GM21717 (cell line): ENCODE data around the gene SNRNP200.
A peak's percentile ranks its signal among the peaks of the same experiment; 100 is the strongest.

Source experiments
- ATAC-seq: cut with Tn5 transposase; IDR thresholded peaks from one replicate; pipeline ENCODE4 v1.9.1; 2021; ENCODE audit warnings: mild to moderate bottlenecking, moderate library complexity; ENCODE audit not compliant: unreplicated experiment

SNRNP200 gene

GRCh38 chr2:96305091-96305978 lies at the start of gene SNRNP200:
Gene SNRNP200, minus strand, starts transcription at chr2:96305546. Its CDS starts 109 bp downstream, at chr2:96305437.
- peak; percentile 79 for ATAC-seq

DNA sequence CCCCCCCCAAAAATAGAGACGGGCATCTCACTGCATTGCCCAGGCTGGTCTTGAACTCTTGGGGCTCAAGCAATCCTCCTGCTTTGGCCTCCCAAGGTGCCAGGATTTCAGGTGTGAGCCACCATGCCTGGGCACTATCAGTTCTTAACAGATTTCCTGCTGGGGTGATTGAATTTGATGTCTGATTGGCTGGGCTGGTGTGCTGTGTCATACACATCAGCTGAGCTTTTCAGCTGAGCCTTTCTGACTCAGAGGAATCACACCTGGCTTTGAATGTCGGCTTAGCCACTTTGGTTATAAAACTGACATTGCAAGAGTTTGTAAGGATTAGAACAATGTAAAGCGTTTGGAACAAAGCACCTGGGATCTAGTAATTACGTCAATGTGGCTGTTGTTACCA lies 49.1 kb upstream of the SNRNP200 start:
- ATAC-seq = no peak

- no peak for ATAC-seq
Observed at GRCh38 chr2:96353606-96354101, 48.3 kb upstream of the SNRNP200 start.

DNA sequence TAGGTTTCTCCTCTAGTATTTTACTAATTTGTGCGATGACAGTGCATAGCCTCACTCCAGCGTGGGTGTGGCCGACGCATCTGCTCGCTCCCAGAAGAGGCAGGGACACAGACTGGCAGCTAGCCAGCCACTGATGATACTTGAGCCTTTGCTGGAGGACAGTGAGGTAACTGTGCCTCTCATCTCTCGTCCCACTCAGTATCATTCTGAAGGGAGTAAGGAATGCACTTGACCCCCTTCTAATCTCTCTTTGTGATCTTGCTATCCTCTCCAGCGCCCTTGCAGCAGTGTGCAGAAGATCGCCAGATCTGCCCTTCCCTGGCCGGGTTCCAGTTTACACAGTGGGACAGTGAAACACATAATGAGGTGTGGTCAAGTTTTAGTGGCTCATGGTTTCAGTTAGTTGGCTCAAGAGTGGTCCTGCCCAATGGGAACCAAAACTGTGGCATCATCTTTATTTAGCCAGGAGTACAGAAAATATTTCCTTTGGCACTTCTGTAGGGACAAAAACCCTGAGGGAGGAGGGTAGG lies 47.8 kb upstream of the SNRNP200 start:
- ATAC-seq = no peak

DNA sequence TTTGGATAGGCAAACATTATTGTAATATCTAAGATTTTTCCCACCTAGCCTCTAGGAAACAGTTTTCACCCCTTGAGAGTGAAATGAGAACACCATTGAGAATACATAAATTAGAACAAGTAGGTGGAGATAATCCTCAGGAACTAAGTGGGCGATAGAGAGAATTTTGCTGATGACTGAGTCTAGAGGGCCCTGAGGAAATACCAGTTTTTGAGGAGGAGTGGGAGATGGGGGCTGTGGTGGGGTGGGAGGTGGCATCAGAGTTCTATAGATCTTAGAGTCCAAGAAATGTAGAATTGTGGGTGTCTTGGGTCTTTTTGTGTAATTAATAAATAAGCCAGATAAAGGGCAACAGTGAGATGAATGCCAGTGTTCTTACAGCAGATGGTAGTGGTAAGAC lies 42.0 kb upstream of the SNRNP200 start:
- no peak for ATAC-seq

DNA sequence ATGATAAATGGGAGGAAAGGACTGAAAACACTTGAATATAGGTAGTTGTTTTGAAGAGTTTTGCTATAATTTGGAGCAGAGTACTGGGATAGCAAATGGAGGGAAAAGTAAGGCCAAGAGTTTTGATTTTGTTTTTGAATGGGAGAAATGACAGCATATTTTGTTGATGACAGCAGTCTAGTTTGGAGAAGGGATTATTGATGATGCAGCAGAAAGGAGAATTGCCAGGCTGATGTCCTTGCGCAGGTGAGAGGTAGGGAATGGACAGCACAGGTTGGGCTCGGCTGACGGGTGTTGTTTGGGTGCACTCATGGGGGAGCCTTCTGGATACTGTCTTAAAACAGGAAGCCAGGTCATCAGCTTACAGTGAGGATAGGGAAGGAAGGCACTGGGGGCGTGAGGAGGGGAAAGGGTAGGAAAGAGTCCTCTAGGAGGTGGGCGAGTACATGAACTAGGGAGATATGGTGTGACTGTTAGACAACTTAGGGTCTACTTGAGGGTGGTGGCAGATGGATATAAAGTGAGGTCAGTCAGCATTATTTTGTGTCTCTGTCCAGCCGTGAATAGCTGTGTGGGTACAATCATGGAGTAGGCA lies 40.6 kb upstream of the SNRNP200 start:
- ATAC-seq = no peak

DNA sequence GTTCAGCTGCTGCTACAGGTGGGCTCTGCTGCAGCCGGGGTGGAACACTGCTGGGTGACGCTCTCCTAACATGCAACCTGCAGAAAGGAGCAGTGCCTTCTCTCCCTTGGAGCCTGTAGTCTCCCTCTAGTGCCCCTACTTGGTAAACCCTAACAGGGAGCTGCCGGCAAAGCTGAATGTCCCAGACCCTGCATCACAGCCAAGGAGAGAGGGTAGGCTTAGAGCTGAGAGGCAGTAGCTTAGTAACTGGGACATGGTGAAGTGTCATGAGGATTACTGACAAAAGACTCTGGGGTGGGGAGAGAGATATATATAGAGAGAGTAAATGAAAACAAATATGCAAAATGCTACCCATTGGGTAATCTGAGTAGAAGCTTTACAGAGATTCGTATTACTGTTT lies 40.1 kb upstream of the SNRNP200 start:
- ATAC-seq = no peak

DNA sequence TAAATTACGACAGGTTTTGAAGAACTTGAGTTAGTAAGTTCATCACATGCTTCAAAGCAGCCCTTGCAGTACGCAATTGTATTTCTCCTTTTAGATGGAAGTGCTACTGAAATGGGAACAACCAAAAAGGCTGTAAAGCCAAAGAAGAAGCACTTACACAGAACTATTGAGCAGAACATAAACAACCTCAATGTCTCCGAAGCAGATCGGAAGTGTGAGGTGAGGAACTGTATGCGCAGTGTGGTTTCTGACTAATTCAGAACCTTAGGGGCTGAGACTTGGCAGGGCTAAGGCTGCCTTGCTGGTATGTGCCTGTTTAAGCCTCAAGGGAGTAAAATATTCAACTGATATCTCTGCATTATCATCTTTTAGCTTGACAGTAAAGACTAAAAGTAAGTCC lies 38.7 kb upstream of the SNRNP200 start:
- peak; percentile 79 for ATAC-seq

DNA sequence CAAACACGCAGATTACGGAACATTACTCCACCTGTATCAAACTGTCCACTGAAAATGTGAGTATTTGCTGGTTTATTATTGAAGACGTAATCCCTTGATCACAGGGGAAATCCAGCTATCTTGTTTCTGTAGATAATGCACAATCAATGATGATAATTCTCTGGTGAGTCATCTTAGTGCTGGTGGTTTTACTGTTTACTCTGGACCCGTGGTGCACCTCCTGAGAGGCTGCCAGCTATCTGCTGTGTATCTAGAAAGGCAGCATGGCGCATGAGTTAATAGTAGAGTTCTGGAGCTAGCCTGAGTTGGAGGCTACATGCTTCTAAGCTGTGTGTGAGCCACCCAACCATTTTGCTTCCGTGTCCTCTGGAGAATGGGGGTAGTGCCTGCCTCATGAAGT lies 36.7 kb upstream of the SNRNP200 start:
- ATAC-seq = no peak

- no peak for ATAC-seq
Observed at GRCh38 chr2:96341641-96342040, 36.3 kb upstream of the SNRNP200 start.

DNA sequence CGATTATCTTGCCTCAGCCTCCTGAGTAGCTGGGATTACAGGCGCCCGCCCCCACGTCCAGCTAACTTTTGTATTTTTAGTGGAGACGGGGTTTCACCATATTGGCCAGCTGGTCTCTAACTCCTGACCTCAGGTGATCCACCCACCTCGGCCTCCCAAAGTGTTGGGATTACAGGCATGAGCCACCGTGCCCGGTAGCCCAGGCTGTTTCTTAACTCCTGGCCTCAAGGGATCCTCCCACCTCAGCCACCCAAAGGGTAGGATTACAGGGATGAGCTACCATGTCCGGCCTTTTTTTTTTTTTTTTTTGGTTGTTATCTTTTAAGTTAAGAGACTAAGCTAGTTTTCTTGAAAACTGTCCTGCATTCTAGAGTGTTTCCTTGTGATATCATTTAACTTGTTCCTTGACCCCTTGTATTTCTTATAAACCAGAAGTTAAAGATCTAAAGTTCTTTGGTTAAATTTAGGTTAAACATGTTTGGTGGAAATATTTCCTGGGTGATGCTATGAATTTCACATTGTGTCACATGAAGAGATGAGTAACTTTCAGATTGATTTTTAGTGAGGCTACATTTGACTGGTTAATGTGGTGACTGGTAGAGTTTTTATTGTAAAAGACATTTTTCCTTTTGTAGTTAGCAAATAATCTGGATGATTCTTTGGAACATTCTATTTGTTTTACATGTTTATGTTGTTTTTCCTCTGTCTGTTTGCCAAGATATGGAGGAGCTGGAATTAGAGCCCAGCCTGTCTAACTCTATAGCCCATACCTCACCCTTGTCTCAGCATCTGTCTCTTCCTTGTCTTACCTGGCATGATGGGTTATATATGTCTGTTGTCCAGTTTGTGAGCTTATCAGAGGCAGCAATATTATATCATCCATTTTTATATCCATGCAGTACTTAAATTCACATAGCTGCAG lies 35.4 kb upstream of the SNRNP200 start:
- ATAC-seq = no peak

DNA sequence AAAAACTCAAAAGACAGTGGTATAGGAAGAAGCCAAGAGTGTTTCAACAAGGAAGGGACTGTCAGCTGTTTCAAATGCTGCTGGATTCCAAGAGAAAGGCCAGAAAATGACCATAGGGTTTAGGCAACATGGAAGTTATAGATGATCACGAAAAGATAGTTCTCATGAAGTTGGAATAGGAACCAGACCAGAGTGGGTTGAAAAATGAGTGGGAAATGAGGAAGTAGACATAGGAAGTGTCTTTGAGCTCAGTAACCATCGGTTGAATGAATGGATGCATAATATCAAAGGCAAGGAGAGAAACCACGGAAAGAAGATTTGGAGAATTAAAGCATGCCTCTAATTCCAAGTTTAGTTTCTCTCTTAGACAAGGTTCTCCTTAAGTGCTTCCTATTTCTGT lies 31.5 kb upstream of the SNRNP200 start:
- ATAC-seq = no peak

DNA sequence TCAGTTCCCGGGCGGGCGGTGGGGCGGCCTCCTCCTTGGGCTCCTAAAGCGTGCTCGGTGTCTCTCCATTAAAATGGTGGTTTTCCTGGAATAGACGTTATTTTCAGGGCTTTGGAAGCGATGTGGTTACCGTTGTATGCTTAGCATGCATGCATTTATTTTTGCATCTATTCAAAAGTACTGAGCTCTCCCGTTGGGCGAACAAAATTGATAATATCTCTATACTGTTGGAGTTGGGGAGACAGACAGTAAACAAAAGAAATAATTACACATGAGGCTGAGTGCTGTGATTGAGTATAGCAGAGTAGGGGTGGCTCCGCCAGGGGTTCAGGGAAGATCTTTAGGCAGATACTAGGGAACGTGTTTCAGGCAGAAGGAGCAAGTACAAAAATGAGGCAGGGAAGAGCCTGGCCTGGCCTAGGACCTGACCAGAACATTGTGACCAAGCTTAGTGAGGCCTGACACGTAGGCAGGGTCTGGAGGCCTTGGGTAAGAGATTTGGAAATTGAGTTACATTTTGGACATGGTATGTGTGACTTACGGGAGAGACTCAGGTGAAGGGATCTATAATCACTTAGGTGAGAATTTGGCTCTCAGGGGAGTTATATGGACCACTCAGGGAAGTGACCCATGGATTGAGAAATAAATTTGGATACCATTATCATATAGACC lies 30.9 kb upstream of the SNRNP200 start:
- ATAC-seq = no peak

DNA sequence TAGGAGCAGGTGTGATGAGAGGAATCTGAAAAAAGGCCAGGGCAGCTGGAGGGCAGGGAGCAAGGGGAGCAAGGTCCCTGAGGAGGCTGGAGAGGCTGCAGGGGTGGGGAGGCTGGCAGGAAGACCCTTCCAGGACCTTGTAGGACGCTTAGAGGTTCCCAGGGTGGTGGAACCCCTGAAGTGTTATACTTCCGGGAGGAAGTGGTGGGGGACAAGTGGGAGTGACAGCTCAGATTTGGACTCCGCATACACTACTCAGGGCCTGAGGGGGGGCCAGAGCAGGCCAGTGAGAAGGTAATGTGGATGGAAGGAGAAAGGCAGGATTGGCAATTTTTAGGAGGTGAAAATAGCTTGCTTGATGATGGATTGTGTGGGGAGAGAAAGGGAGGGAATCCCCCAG lies 28.4 kb upstream of the SNRNP200 start:
- no peak for ATAC-seq

- ATAC-seq = no peak
Observed at GRCh38 chr2:96330407-96330806, 25.1 kb upstream of the SNRNP200 start.

- no peak for ATAC-seq
Observed at GRCh38 chr2:96329874-96330273, 24.5 kb upstream of the SNRNP200 start.

GRCh38 chr2:96329456-96329855 lies 24.1 kb upstream of the SNRNP200 start:
- no peak for ATAC-seq

DNA sequence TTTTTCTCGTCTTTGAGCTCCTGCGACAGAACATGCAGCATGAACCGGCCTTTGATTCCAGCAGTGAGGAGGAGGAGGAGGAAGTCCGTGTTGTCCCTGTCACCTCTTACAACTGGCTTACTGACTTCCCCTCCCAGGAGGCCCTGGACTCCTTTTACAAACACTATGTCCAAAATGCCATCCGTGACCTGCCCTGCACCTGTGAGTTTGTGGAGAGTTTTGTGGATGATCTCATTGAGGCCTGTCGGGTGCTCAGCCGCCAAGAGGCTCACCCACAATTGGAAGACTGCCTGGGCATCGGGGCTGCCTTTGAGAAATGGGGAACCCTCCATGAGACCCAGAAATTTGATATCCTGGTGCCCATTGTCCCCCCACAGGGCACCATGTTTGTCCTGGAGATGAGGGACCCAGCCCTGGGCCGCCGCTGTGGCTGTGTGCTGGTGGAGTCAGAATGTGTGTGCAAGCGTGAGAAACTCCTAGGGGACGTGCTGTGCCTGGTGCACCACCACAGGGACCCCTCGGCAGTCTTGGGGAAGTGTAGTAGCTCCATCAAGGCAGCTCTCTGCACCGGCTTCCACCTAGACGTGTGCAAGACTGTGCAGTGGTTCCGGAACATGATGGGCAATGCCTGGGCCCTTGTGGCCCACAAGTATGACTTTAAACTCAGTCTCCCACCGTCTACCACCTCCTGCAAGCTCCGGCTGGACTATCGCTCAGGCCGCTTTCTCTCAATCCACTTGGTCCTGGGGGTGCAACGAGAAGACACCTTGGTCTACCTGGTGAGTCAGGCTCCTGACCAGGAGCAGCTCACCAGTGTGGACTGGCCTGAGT lies 21.9 kb upstream of the SNRNP200 start:
- ATAC-seq = no peak

DNA sequence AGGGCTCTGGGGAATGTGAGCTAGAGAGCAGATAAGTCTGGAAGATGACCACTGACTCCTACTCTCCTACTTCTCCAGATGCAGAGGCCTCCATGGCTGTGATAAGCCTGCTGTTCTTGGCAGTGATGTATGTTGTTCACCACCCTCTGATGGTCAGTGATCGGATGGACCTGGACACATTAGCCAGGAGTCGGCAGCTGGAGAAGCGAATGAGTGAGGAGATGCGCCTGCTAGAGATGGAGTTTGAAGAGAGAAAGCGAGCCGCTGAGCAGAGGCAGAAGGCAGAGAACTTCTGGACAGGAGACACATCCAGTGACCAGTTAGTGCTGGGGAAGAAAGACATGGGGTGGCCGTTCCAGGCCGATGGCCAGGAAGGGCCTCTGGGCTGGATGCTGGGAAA lies 21.2 kb upstream of the SNRNP200 start:
- ATAC-seq = no peak

- ATAC-seq = no peak
Observed at GRCh38 chr2:96325884-96326255, 20.5 kb upstream of the SNRNP200 start.
